Thyroid gland (tissue), 4 donors: ENCODE data around the gene ASXL1.

Source experiments
- CTCF ChIP-seq, 6 experiments: fragments of 200-600 bp in 3 of 6; fragments of 450-650 bp in 3 of 6; sonication (generic) in 3 of 6; IDR thresholded peaks; one replicate each; pipeline ENCODE4 v1.5.1; 2016 to 2019; ENCODE audit warnings: antibody characterized with exemption in 6 of 6, mild to moderate bottlenecking in 2 of 6, inconsistent platforms in 1 of 6, moderate library complexity in 1 of 6
- POLR2A ChIP-seq, 2 donors: fragments of 450-650 bp; IDR thresholded peaks; one replicate each; pipeline ENCODE4 v1.6.1; 2017; ENCODE audit warnings: antibody characterized with exemption in 2 of 2, mild to moderate bottlenecking in 2 of 2, moderate library complexity in 1 of 2

GRCh38 chr20:32487381-32487780 lies 129.2 kb downstream of the ASXL1 start:
- TF ChIP-seq POLR2A (IDR thresholded peaks at IDR 0.05) (no peak), CTCF (IDR thresholded peaks at IDR 0.05) (no peak)
